OCI-LY3 (cell line): ENCODE measurements around the gene GPR183.

Experiments used
- CTCF ChIP-seq: fragments of 200-600, 300-600 bp; sonication (generic); IDR thresholded peaks from 2 replicates; pipeline ENCODE4 v1.5.1; 2014; ENCODE audit warnings: antibody characterized with exemption, low read length, low read depth
- EZH2phosphoT487 ChIP-seq: fragments of 200-600 bp; shearing (Covaris generic); IDR thresholded peaks from 2 replicates; pipeline ENCODE4 v1.6.1; 2018; ENCODE audit warnings: antibody characterized with exemption, mixed run types, low read depth

DNA sequence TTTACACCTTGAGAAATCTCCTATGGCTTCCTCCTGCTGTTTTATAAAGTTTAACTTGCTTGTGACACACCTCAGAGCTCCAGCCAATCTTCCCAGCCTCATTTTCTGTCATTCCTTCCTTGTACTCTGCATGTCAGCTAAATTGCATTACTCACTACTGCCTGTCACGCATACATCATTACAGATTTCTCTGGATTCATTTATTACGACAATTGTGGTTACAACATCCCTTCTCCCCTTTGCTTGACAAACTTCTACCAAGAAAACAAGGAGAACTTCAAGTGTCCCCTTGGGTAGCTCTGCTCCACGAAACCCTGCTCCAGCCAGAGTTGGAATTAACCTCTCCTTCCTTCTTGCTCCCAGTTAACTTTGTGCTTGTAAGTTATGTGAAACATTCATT is 27.0 kb downstream of the GPR183 start:
- TF ChIP-seq CTCF, result no peak
- no peak for TF ChIP-seq EZH2phosphoT487
